Measurements from ENCODE around the gene MTFP1. TPM values are rescaled to one million over a fixed set of nuclear protein-coding genes. Genes with fewer than 3 reads are reported as not detected.

MTFP1 gene
- total and polyA plus RNA-seq, 9 of the 15 experiments (the other 6 are each of a cell fraction or from before 2014, with no cell fraction given), result 10.7 to 52.0 (median 30.1) TPM

DNA sequence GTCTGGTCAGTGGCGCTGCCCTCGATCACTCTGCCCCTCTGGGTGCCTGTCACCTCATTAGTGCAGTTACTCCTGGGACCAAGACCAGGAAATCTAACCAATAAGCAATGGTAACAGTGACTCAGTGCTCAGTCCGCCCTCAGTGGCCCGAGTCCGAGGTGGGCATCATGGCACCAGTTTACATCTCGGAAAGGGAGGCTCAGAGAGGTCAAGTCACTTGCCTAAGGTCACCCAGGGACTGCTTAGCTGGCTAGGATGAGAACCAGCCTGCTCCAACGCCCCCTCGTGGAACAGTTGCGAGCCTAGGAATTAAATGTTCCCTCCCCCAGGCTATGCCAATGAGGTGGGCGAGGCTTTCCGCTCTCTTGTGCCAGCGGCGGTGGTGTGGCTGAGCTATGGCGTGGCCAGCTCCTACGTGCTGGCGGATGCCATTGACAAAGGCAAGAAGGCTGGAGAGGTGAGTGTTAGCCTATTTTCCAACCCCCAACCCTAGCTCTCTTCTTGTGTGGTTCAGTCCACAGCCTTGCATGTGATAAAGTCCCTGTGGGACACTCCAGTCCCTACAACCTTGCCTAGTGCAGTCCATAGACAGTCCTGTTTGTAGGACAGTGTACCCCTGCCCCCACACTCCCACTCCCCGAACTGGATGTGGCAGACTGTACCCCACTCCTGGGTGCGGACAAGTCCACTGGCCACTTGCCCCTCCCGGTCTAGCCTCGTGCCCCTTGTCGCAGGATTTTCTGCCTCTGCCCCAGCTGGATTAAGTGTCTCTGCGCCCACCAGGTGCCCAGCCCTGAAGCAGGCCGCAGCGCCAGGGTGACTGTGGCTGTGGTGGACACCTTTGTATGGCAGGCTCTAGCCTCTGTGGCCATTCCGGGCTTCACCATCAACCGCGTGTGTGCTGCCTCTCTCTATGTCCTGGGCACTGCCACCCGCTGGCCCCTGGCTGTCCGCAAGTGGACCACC, 1.1 kb downstream of the MTFP1 start (continued):
- TF ChIP-seq, protein P1, sequence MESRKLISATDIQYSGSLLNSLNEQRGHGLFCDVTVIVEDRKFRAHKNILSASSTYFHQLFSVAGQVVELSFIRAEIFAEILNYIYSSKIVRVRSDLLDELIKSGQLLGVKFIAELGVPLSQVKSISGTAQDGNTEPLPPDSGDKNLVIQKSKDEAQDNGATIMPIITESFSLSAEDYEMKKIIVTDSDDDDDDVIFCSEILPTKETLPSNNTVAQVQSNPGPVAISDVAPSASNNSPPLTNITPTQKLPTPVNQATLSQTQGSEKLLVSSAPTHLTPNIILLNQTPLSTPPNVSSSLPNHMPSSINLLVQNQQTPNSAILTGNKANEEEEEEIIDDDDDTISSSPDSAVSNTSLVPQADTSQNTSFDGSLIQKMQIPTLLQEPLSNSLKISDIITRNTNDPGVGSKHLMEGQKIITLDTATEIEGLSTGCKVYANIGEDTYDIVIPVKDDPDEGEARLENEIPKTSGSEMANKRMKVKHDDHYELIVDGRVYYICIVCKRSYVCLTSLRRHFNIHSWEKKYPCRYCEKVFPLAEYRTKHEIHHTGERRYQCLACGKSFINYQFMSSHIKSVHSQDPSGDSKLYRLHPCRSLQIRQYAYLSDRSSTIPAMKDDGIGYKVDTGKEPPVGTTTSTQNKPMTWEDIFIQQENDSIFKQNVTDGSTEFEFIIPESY (CRISPR knock-in tag; IDR thresholded peaks at IDR 0.05), result no peak
- no peak for TF ChIP-seq RFX7 (CRISPR knock-in tag; IDR thresholded peaks at IDR 0.05)
- peak; percentile 20; the same call in 1 of the 2 replicates for TF ChIP-seq HNRNPL (IDR thresholded peaks at IDR 0.05; ENCODE audit: low read depth, low read length)
- TF ChIP-seq, protein P2, sequence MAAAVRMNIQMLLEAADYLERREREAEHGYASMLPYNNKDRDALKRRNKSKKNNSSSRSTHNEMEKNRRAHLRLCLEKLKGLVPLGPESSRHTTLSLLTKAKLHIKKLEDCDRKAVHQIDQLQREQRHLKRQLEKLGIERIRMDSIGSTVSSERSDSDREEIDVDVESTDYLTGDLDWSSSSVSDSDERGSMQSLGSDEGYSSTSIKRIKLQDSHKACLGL (CRISPR knock-in tag; IDR thresholded peaks at IDR 0.05; ENCODE audit: borderline replicate concordance, poor library complexity, severe bottlenecking), result no peak
- no peak for TF ChIP-seq JUNB (CRISPR knock-in tag; conservative IDR thresholded peaks at IDR 0.05)
- TF ChIP-seq ZNF197 (CRISPR knock-in tag; IDR thresholded peaks at IDR 0.05; ENCODE audit: low read depth), result no peak
- no peak for TF ChIP-seq ARHGAP35 (IDR thresholded peaks at IDR 0.05; ENCODE audit: partially characterized antibody)
- no peak for TF ChIP-seq CBFA2T3 (IDR thresholded peaks at IDR 0.05)
- TF ChIP-seq, protein P3, sequence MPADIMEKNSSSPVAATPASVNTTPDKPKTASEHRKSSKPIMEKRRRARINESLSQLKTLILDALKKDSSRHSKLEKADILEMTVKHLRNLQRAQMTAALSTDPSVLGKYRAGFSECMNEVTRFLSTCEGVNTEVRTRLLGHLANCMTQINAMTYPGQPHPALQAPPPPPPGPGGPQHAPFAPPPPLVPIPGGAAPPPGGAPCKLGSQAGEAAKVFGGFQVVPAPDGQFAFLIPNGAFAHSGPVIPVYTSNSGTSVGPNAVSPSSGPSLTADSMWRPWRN (IDR thresholded peaks at IDR 0.05; ENCODE audit: low read depth), result no peak
- TF ChIP-seq HDAC1 (IDR thresholded peaks at IDR 0.05), result no peak
- TF ChIP-seq POLR2AphosphoS5 (IDR thresholded peaks at IDR 0.05; ENCODE audit: control insufficient read depth, insufficient read depth, low read depth, low read length), result no peak
- no peak for TF ChIP-seq ZBED1 (IDR thresholded peaks at IDR 0.05)
- peak in 1 of 2 experiments; percentile 77; a peak in 2 of 4 replicates for TF ChIP-seq RCOR1 (IDR thresholded peaks at IDR 0.05; ENCODE audit: borderline replicate concordance in 1 of 2, low read depth in 2 of 2, low read length in 2 of 2)
- TF ChIP-seq ZBTB8A (IDR thresholded peaks at IDR 0.05; ENCODE audit: partially characterized antibody), result no peak
- TF ChIP-seq TFAM (CRISPR knock-in tag; conservative IDR thresholded peaks at IDR 0.05), result no peak
- TF ChIP-seq, protein P4, sequence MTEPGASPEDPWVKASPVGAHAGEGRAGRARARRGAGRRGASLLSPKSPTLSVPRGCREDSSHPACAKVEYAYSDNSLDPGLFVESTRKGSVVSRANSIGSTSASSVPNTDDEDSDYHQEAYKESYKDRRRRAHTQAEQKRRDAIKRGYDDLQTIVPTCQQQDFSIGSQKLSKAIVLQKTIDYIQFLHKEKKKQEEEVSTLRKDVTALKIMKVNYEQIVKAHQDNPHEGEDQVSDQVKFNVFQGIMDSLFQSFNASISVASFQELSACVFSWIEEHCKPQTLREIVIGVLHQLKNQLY (CRISPR knock-in tag; conservative IDR thresholded peaks at IDR 0.05), result no peak
- TF ChIP-seq CHD2 (IDR thresholded peaks at IDR 0.05; ENCODE audit: low read depth, low read length), result no peak
- TF ChIP-seq POLR3G (IDR thresholded peaks at IDR 0.05; ENCODE audit: extremely low read depth, insufficient read length, insufficient replicate concordance), result no peak
- TF ChIP-seq SMARCA5 (IDR thresholded peaks at IDR 0.05), result peak; percentile 89
- TF ChIP-seq, protein P5, sequence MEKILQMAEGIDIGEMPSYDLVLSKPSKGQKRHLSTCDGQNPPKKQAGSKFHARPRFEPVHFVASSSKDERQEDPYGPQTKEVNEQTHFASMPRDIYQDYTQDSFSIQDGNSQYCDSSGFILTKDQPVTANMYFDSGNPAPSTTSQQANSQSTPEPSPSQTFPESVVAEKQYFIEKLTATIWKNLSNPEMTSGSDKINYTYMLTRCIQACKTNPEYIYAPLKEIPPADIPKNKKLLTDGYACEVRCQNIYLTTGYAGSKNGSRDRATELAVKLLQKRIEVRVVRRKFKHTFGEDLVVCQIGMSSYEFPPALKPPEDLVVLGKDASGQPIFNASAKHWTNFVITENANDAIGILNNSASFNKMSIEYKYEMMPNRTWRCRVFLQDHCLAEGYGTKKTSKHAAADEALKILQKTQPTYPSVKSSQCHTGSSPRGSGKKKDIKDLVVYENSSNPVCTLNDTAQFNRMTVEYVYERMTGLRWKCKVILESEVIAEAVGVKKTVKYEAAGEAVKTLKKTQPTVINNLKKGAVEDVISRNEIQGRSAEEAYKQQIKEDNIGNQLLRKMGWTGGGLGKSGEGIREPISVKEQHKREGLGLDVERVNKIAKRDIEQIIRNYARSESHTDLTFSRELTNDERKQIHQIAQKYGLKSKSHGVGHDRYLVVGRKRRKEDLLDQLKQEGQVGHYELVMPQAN (IDR thresholded peaks at IDR 0.05; ENCODE audit: borderline replicate concordance), result no peak
- no peak for TF ChIP-seq NFE2L1 (tag; IDR thresholded peaks at IDR 0.05; ENCODE audit: borderline replicate concordance, low read depth)
- no peak for TF ChIP-seq E2F3 (CRISPR knock-in tag; IDR thresholded peaks at IDR 0.05)
